GM13977 (cell line): ENCODE results near the gene SLC66A2.
"Not testable (repeated sequence)": the region's sequence is repeated elsewhere in the genome, so short reads cannot be mapped to it uniquely, and the experiment has no call there.

Experiments
- DNase-seq: peaks from one replicate; pipeline ENCODE4 v3.0.0; 2012; ENCODE audit warnings: low spot score
- in situ Hi-C: fragments of 300-500 bp; cut with MboI; formaldehyde crosslinking; loops from one replicate; pipeline ENCODE4 v1.12.0; 2022; ENCODE audit warnings: low sequenced_read_pairs, low pct_unique_long_range_greater_than_20kb, mixed read lengths, inconsistent platforms; ENCODE audit not compliant: unreplicated experiment
- TF ChIP-seq, protein P1 (sequence below): IDR thresholded peaks from 2 replicates; pipeline ENCODE4 v1.5.1; 2012; ENCODE audit warnings: mild to moderate bottlenecking, control low read depth; ENCODE audit not compliant: insufficient read depth; ENCODE audit errors: extremely low read depth, missing control alignments

Gene SLC66A2

DNA sequence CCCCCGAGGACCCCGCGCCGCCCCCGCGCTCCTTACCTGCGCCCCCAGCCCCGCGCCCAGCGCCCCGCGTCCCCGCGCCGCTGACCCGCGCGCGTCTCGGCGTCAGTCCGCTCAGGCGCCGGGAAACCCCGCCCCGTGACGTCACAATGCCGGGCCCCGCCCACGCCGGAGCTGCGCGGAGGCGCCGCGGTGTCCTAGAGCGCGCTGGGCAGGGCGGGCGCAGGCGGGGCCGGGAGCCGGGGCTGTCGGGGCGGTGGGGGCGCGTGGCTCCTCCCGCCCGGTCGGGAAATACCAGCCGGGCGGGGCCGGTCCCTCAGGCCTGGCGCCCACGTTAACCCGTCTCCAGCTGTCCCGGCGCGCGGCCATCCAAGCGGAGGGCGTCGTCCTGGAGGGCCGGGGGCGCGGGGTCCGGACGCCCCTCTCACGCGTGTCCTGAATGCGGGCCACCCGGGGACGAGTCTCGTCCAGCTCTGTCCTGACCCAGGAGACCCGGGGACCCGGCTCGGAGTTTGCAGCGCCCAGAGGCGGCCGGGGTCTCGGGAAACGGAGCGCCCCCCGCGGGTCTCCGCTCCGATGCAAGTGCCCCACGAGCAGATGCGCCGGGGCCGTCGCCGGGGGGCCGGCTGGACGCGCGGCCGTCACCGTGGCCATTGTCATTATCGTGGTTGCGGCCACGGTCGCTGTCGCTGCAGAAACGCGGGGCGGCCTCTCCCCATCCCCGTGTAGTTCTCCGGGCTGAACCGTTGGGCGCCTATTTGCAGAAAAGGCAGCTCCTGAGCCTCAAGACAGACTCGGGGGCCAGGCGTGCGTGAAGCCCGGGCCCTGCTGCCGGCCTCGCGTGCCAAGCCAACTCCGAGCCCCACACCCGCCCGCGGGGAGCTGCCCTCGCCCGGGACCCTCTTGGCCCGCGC is at the start of gene SLC66A2:
Gene SLC66A2 (minus strand): TSS at position 109 of the 911 bp plus-strand sequence. CDS start 727 bp downstream, outside the sequence.
- in situ Hi-C loops: no loop called here
- TF ChIP-seq, protein P1, sequence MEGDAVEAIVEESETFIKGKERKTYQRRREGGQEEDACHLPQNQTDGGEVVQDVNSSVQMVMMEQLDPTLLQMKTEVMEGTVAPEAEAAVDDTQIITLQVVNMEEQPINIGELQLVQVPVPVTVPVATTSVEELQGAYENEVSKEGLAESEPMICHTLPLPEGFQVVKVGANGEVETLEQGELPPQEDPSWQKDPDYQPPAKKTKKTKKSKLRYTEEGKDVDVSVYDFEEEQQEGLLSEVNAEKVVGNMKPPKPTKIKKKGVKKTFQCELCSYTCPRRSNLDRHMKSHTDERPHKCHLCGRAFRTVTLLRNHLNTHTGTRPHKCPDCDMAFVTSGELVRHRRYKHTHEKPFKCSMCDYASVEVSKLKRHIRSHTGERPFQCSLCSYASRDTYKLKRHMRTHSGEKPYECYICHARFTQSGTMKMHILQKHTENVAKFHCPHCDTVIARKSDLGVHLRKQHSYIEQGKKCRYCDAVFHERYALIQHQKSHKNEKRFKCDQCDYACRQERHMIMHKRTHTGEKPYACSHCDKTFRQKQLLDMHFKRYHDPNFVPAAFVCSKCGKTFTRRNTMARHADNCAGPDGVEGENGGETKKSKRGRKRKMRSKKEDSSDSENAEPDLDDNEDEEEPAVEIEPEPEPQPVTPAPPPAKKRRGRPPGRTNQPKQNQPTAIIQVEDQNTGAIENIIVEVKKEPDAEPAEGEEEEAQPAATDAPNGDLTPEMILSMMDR: no peak
- peak; percentile 97 for DNase-seq

DNA sequence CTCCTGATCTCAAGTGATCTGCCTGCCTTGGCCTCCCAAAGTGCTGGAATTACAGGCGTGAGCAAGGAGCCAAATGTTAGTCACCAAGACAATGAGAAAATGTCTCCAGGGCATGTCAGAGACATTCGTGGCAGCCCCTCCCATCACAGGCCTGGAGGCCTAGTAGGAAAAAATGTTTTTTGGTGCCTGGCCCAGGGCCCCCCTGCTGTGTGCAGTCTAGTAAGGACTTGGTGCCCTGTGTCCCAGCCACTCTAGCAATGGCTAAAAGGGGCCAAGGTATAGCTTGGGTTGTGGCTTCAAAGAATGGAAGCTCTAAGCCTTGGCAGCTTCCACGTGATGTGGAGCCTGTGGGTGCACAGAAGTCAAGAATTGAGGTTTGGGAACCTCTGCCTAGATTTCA is 49.4 kb upstream of the SLC66A2 start:
- in situ Hi-C loops: no loop called here
- TF ChIP-seq, protein P1: no peak
- DNase-seq: no peak

DNA sequence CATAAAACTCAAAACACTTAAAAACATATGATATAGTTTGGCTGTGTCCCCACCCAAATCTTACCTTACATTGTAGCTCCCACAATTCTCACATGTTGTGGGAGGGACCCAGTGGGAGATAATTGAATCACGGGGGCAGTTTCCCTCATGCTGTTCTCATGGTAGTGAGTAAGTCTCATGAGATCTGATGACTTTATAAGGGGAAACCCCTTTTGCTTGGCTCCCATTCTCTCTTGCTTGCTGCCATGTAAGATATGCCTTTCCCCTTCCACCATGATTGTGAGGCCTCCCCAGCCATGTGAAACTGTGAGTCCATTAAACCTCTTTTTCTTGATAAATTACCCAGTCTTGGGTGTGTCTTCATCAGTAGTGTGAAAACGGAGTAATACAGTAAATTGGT is 48.2 kb upstream of the SLC66A2 start:
- DNase-seq, in situ Hi-C loops: not testable (repeated sequence)

GRCh38 chr18:79991494-79991893 is 40.0 kb upstream of the SLC66A2 start:
- no peak for DNase-seq
- TF ChIP-seq, protein P1: no peak
- in situ Hi-C loops: no loop called here

DNA sequence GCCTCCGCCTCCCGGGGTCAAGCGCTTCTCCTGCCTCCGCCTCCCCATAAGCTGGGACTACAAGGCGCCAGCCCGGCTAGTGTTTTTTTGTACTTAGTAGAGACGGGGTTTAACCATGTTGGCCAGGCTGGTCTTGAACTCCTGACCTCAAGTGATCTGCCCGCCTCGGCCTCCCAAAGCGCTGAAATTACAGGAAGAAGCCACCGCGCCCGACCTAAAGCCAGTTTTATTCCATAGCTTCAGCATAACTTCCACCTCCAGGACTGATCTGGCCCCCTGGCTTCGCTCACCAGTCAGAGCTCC is 37.7 kb upstream of the SLC66A2 start:
- in situ Hi-C loops: no loop called here
- TF ChIP-seq, protein P1: no peak
- DNase-seq: no peak

DNA sequence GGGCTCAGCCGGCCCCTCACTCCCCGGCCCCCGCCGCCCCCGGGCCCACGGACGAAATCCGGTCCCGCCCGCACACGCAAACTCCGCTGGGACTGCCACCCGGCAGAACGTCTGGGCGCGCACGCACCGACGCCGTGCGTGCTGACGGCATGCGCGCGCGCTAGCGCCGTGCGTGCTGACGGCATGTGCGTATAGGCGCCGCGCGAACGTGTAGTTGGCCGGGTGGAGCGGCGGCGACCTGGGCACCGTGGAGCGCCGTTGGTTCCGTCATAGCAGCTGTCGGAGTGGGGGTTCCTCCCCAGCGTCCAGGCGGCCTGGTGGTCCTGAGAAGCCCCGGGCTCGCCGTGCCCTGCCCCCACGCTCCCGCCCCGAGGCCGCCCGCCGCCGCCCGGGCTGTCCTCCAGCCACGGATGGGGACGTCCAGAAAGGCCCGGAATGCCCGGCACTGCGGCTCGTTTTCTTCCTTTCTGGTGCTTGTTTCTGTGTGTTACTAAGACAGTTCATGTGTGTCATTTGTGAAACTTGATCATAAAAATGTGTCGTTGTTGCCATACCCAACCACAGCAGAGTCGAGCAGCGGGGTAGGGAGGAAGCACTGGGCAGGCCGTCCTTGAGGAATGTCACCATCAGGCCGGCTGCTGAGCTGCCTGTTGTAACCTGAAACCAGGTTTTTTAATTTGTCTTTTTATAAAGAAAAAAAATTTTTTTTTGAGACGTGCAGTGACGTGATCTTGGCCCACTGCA is 37.2 kb upstream of the SLC66A2 start, which contains the start of gene TXNL4A:
Gene TXNL4A (minus strand): TSS at position 113 of the 744 bp plus-strand sequence. CDS start 171 bp downstream, outside the sequence.
- DNase-seq: peak; percentile 93
- in situ Hi-C loops: no loop called here
- TF ChIP-seq, protein P1: no peak

DNA sequence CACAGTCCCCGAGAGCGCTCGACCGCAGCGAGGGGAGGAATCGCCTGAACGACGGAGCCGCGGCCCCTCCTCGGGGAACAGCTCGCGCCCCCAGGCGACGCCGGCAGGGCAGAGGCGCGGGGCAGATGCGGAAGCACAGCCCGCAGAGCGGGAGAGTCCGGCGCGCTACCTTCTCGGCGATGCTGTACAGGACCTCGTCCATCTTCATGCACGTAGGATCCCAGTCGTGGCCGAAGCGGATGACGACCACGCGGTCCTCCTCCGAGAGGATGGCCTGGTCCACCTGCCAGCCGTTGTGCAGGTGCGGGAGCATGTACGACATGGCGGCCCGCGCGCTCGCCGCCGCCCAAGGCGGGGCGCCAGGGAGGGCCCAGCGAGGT is 36.6 kb upstream of the SLC66A2 start:
- in situ Hi-C loops: no loop called here

More for the DNA sequence above, 36.6 kb upstream of the SLC66A2 start:
- peak; percentile 82 for DNase-seq
- TF ChIP-seq, protein P1: peak; percentile 59
